GM12892 (cell line): ENCODE data around the gene IGFBP5.

ENCODE experiments used
- POLR2A ChIP-seq: IDR thresholded peaks from 2 replicates; pipeline ENCODE4 v1.6.1; 2011; ENCODE audit warnings: low read depth, low read length, control low read depth
- POLR2AphosphoS5 ChIP-seq: IDR thresholded peaks from 2 replicates; pipeline ENCODE4 v1.6.1; 2011; ENCODE audit warnings: low read depth, low read length, control low read depth

- TF ChIP-seq POLR2A: no peak
- no peak for TF ChIP-seq POLR2AphosphoS5
Measured at GRCh38 chr2:216653931-216654365, 41.4 kb downstream of the IGFBP5 start.
